B cell (primary cell): Measurements from ENCODE around the gene TRIO. TPM values are rescaled to one million over a fixed set of nuclear protein-coding genes. Genes with fewer than 3 reads are reported as not detected.

Experiments used
- ATAC-seq: fragments of 200-7000 bp; cut with Tn5 transposase; one replicate; pipeline ENCODE4 v1.10.0; 2021; ENCODE audit warnings: low read depth, mild to moderate bottlenecking, moderate number of reproducible peaks, moderate library complexity
- CTCF ChIA-PET: fragments of 350-600 bp; sonication (Branson Sonifier 250); formaldehyde crosslinking; loops from one replicate; lab custom pipeline; 2021; ENCODE audit warnings: antibody characterized with exemption, inconsistent platforms; lab: Charles Lee
- POLR2A ChIA-PET: fragments of 350-600 bp; sonication (Branson Sonifier 250); formaldehyde crosslinking; loops from one replicate; lab custom pipeline; 2021; ENCODE audit warnings: antibody characterized with exemption; lab: Charles Lee
- DNase-seq: peaks from one replicate; pipeline ENCODE4 v3.0.0; 2013
- H2AFZ ChIP-seq: 2 replicates; pipeline ENCODE4 v1.6.1; 2012; ENCODE audit warnings: mild to moderate bottlenecking, low read depth, low read length; ENCODE audit not compliant: insufficient read depth, poor library complexity, severe bottlenecking
- H3K27ac ChIP-seq, 2 donors: 1 replicate in 1 of 2; 2 replicates in 1 of 2; pipeline ENCODE4 v1.5.1; 2012 to 2013; ENCODE audit warnings: low read length in 2 of 2, mild to moderate bottlenecking in 2 of 2, moderate library complexity in 1 of 2
- H3K27me3 ChIP-seq, 4 experiments: fragments of 200-600 bp in 1 of 4; sonication (generic) in 1 of 4; replicated peaks in 1 of 4; 1 replicate in 2 of 4; 2 replicates in 2 of 4; pipeline versions ENCODE4 v1.6.1 to v1.7.0; 2013 to 2016; ENCODE audit warnings: low read length in 3 of 4, mild to moderate bottlenecking in 2 of 4, mixed read lengths in 1 of 4, moderate library complexity in 1 of 4; ENCODE audit not compliant: insufficient read depth in 4 of 4, control insufficient read depth in 3 of 4; ENCODE audit errors: control extremely low read depth in 1 of 4
- H3K36me3 ChIP-seq, 2 experiments: replicated peaks in 1 of 2; 1 replicate in 1 of 2; 2 replicates in 1 of 2; pipeline versions ENCODE4 v1.6.1 to v1.7.1; 2013; ENCODE audit warnings: low read length in 1 of 2; ENCODE audit not compliant: insufficient read depth in 2 of 2, control insufficient read depth in 1 of 2; ENCODE audit errors: control extremely low read depth in 1 of 2, extremely low read depth in 1 of 2
- H3K4me1 ChIP-seq, 2 donors: fragments of 200-600 bp in 1 of 2; sonication (generic) in 1 of 2; 1 replicate in 1 of 2; 2 replicates in 1 of 2; pipeline versions ENCODE4 v1.5.1 to v1.6.1; 2013 to 2017; ENCODE audit warnings: low read length in 2 of 2; ENCODE audit not compliant: control insufficient read depth in 2 of 2, insufficient read depth in 2 of 2
- H3K4me2 ChIP-seq: replicated peaks from 2 replicates; pipeline ENCODE3; 2012; ENCODE audit warnings: mild to moderate bottlenecking, low read depth, low read length; ENCODE audit not compliant: poor library complexity, severe bottlenecking
- H3K4me3 ChIP-seq, 5 experiments: fragments of 200-600 bp in 1 of 5; sonication (generic) in 1 of 5; 1 replicate in 3 of 5; 2 replicates in 2 of 5; pipeline versions ENCODE4 v1.5.1 to v1.7.0; 2011 to 2016; ENCODE audit warnings: low read length in 4 of 5, mild to moderate bottlenecking in 4 of 5, low read depth in 2 of 5, control low read depth in 1 of 5, moderate library complexity in 1 of 5; ENCODE audit not compliant: insufficient read depth in 1 of 5; ENCODE audit errors: control extremely low read depth in 1 of 5, extremely low read depth in 1 of 5
- H3K79me2 ChIP-seq: fragments of 200-600 bp; sonication (generic); one replicate; pipeline ENCODE4 v1.6.0; 2016; ENCODE audit warnings: low read length; ENCODE audit not compliant: control insufficient read depth, insufficient read depth
- H3K9ac ChIP-seq: fragments of 200-600 bp; sonication (generic); 2 replicates; pipeline ENCODE4 v1.6.1; 2017; ENCODE audit warnings: mild to moderate bottlenecking, low read length, moderate library complexity
- H3K9me3 ChIP-seq, 3 donors: one replicate each; pipeline versions ENCODE4 v1.6.1 to v1.7.1; 2013; ENCODE audit warnings: low read length in 2 of 3; ENCODE audit not compliant: control insufficient read depth in 2 of 3, insufficient read depth in 1 of 3; ENCODE audit errors: control extremely low read depth in 1 of 3
- H4K20me1 ChIP-seq: 2 replicates; pipeline ENCODE4 v1.6.0; 2012; ENCODE audit warnings: mild to moderate bottlenecking, low read length; ENCODE audit not compliant: insufficient read depth, control insufficient read depth, poor library complexity, severe bottlenecking
- H3K27ac Mint-ChIP-seq: one replicate; pipeline ENCODE4 v1.8.0; 2021; ENCODE audit warnings: mixed read lengths
- H3K27me3 Mint-ChIP-seq: one replicate; pipeline ENCODE4 v1.8.0; 2021; ENCODE audit warnings: mixed read lengths
- H3K4me1 Mint-ChIP-seq: one replicate; pipeline ENCODE4 v1.8.0; 2021; ENCODE audit warnings: mixed read lengths
- H3K4me3 Mint-ChIP-seq: one replicate; pipeline ENCODE4 v1.8.0; 2021; ENCODE audit warnings: mixed read lengths
- H3K9me3 Mint-ChIP-seq: one replicate; pipeline ENCODE4 v1.8.0; 2022; ENCODE audit warnings: mixed read lengths; ENCODE audit not compliant: insufficient read depth
- EZH2 ChIP-seq: IDR thresholded peaks from 2 replicates; pipeline ENCODE4 v1.6.1; 2012; ENCODE audit warnings: borderline replicate concordance, low read depth, mild to moderate bottlenecking, moderate library complexity, low read length; ENCODE audit not compliant: insufficient read depth, poor library complexity, severe bottlenecking
- WGBS: methylation state at CpG from one replicate; pipeline ENCODE4 v1.1.5; 2013; ENCODE audit warnings: missing lambda C conversion rate; ENCODE audit not compliant: insufficient coverage; 5-methylcytosine and 5-hydroxymethylcytosine counted together
- intact Hi-C: fragments of 100-400 bp; cut with micrococcal nuclease; formaldehyde crosslinking; loops from one replicate; pipeline ENCODE4 v1.10.0; 2022
- polyA plus RNA-seq: library from polyadenylated mRNA; depleted of rRNA; stranded (reverse); fragments of >200 nt; gene quantifications from 2 replicates; pipeline ENCODE4 v1.2.3, GENCODE V29; 2012
- total RNA-seq, 2 donors: library from RNA; stranded (reverse); fragments of 120-200 nt in 1 of 2; gene quantifications; 1 replicate in 1 of 2; 2 replicates in 1 of 2; pipeline versions ENCODE4 v1.2.3 to v1.2.4, GENCODE V29; 2013 to 2022
- TF ChIP-seq, protein P1 (sequence below): fragments of 200-600 bp; IDR thresholded peaks from one replicate; pipeline ENCODE4 v1.8.0; 2022; ENCODE audit warnings: antibody characterized with exemption, mild to moderate bottlenecking

Gene TRIO
- total and polyA plus RNA-seq, 2 donors (not counting 1 experiment from before 2014, with no cell fraction given) = 90.5 to 479 TPM

DNA sequence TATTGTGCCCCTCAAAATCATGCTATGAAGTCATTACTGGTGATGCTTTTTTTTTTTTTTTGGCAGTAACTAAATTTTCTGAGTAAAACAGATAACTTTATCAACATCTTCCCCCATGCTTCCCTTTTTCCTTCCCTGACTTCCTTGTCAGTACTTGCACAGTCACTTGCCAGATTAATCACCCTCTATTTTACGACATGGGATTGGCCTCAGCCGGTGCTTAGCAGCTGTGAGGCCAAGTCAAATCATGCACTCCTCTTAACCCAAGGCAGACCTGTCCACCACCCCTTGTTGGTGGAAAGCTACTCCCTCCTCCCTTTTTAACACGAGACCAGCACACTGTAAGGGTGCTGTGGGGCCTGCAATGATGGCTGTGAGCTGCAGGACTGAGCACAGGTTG lies 320.5 kb downstream of the TRIO start:
- no peak overlapping the region for H3K27ac Mint-ChIP-seq
- H3K4me2 ChIP-seq = no peak overlapping the region

DNA sequence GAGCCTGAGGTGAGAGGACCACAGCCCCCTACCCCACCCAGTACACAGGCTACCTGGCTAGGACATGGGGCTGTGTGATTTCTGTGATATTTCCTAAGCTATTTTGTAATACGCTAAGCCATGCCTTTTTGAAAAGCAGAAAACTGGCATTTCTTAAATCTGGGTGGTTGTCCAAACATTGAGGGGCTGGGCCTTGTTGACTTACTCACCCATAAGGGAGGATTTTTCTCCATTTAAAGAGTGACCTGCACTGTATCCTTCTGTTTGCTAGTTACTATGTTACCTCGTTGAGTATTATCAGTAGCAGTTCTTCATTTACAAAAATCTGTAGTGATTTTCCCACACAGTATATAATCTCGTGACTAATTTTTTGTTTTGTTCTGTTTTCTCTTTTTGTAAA lies 321.0 kb downstream of the TRIO start:
- H3K4me1 Mint-ChIP-seq = no peaks in the 10 kb centered on the region
- ChIA-PET CTCF (interaction anchor here (1.2 kb wide), 1 partner anchor 184 kb away, joined by 3 read pairs; no protein-coding TSS in a partner anchor), POLR2A (no interaction called here)
- Histone ChIP-seq H3K4me1 (no peaks in the 10 kb centered on the region), H4K20me1 (no peaks in the 10 kb centered on the region), H3K27me3 (no peaks in the 10 kb centered on the region), H3K27ac (no peak overlapping the region), H3K9me3 (no peaks in the 10 kb centered on the region), H3K79me2 (no peaks in the 10 kb centered on the region), H3K36me3 (peaks cover 0 to 60% of the 10 kb centered on the region in 2 experiments), H3K9ac (no peak overlapping the region), H3K4me2 (no peak overlapping the region), H2AFZ (no peak overlapping the region), H3K4me3 (no peak overlapping the region)
- H3K9me3 Mint-ChIP-seq = no peaks in the 10 kb centered on the region
- ATAC-seq = no peak
- H3K27ac Mint-ChIP-seq = no peak overlapping the region
- TF ChIP-seq, protein P1, sequence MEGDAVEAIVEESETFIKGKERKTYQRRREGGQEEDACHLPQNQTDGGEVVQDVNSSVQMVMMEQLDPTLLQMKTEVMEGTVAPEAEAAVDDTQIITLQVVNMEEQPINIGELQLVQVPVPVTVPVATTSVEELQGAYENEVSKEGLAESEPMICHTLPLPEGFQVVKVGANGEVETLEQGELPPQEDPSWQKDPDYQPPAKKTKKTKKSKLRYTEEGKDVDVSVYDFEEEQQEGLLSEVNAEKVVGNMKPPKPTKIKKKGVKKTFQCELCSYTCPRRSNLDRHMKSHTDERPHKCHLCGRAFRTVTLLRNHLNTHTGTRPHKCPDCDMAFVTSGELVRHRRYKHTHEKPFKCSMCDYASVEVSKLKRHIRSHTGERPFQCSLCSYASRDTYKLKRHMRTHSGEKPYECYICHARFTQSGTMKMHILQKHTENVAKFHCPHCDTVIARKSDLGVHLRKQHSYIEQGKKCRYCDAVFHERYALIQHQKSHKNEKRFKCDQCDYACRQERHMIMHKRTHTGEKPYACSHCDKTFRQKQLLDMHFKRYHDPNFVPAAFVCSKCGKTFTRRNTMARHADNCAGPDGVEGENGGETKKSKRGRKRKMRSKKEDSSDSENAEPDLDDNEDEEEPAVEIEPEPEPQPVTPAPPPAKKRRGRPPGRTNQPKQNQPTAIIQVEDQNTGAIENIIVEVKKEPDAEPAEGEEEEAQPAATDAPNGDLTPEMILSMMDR = no peak
- no peak for TF ChIP-seq EZH2
- DNase-seq = no peak
- no peaks in the 10 kb centered on the region for H3K27me3 Mint-ChIP-seq
- H3K4me3 Mint-ChIP-seq = no peak overlapping the region
- intact Hi-C loops = no loop called here
- 100% methylated on average over 1 of the region's 3 CpGs for WGBS

More for the DNA sequence above, 320.5 kb downstream of the TRIO start:
- H3K4me1 ChIP-seq = no peaks in the 10 kb centered on the region
- Mint-ChIP-seq H3K4me1 (no peaks in the 10 kb centered on the region), H3K4me3 (no peak overlapping the region), H3K9me3 (no peaks in the 10 kb centered on the region), H3K27me3 (no peaks in the 10 kb centered on the region)
- H3K4me3 ChIP-seq = no peak overlapping the region
- H3K27ac ChIP-seq = no peak overlapping the region
- H3K79me2 ChIP-seq = no peaks in the 10 kb centered on the region
- H3K9me3 ChIP-seq = no peaks in the 10 kb centered on the region
- 77% methylated on average over 2 of the region's 3 CpGs for WGBS
- H3K36me3 ChIP-seq = peaks cover 0 to 65% of the 10 kb centered on the region in 2 experiments
- no peak overlapping the region for H2AFZ ChIP-seq
- H3K27me3 ChIP-seq = no peaks in the 10 kb centered on the region
- no peak for TF ChIP-seq EZH2
- TF ChIP-seq, protein P1 = no peak
- H4K20me1 ChIP-seq = no peaks in the 10 kb centered on the region
- ATAC-seq = no peak
- intact Hi-C loops = no loop called here
- ChIA-PET CTCF (interaction anchor here (1.2 kb wide), 1 partner anchor 185 kb away, joined by 3 read pairs; no protein-coding TSS in a partner anchor), POLR2A (no interaction called here)
- H3K9ac ChIP-seq = no peak overlapping the region
- no peak for DNase-seq
